Ovary (tissue), 9 donors: ENCODE measurements around the gene RPUSD2. TPM values are rescaled to one million over a fixed set of nuclear protein-coding genes. Genes with fewer than 3 reads are reported as not detected.

Experiments
- DNase-seq, 5 donors: peaks; one replicate each; pipeline ENCODE4 v3.0.0-alpha.2; 2019 to 2020
- H3K27ac ChIP-seq, 2 donors: fragments of 200-600 bp; one replicate each; pipeline versions ENCODE4 v1.5.1 to v1.8.0; 2019 to 2022
- H3K27me3 ChIP-seq: fragments of 200-600 bp; one replicate; pipeline ENCODE4 v1.8.0; 2022
- H3K36me3 ChIP-seq: fragments of 200-600 bp; sonication (generic); one replicate; pipeline ENCODE4 v1.5.1; 2019
- H3K4me1 ChIP-seq: one replicate; pipeline ENCODE4 v1.8.1; 2013; ENCODE audit warnings: mild to moderate bottlenecking, moderate library complexity; ENCODE audit not compliant: insufficient read depth
- H3K4me3 ChIP-seq: fragments of 200-600 bp; sonication (generic); one replicate; pipeline ENCODE4 v1.5.1; 2017
- H3K9me3 ChIP-seq, 2 donors: fragments of 200-600 bp in 1 of 2; sonication (generic) in 1 of 2; one replicate each; pipeline versions ENCODE4 v1.5.1 to v1.8.1; 2013 to 2019; ENCODE audit warnings: mild to moderate bottlenecking in 1 of 2, moderate library complexity in 1 of 2
- EP300 ChIP-seq: sonication (generic); formaldehyde crosslinking; IDR thresholded peaks from one replicate; pipeline ENCODE4 v1.6.1; 2017; ENCODE audit warnings: antibody characterized with exemption
- POLR2A ChIP-seq: fragments of 450-650 bp; IDR thresholded peaks from one replicate; pipeline ENCODE4 v1.6.1; 2017; ENCODE audit warnings: antibody characterized with exemption, mild to moderate bottlenecking, moderate library complexity
- WGBS, 3 donors: extraction: QIAGEN DNeasy Blood & Tissue Kit in 1 of 3; methylation state at CpG; one replicate each; pipeline versions ENCODE4 v1.1.5 to v1.1.7; 2013 to 2017; 5-methylcytosine and 5-hydroxymethylcytosine counted together
- intact Hi-C, 4 donors: fragments of 100-400 bp; cut with DNase I; formaldehyde crosslinking; loops; one replicate each; pipeline versions ENCODE4 v1.11.0 to v1.15.1; 2022 to 2023
- polyA plus RNA-seq, 2 donors: library from polyadenylated mRNA; stranded (reverse); fragments of 200-250 nt in 1 of 2; fragments of 350-450 nt in 1 of 2; fragmentation: Illumina TruSeq in 1 of 2; extraction: RNeasy Lipid Tissue Mini Kit (QIAGEN cat#74804) in 1 of 2; gene quantifications; one replicate each; pipeline ENCODE4 v1.2.3, GENCODE V29; 2013 to 2014
- total RNA-seq, 7 donors: library from RNA; depleted of rRNA in 2 of 7; stranded (reverse); fragments of >200 nt in 2 of 7; fragmentation: NEBNext Ultra II Directional in 3 of 7; extraction: Animal tissue kit (Norgen Biotek cat#: 25700) in 3 of 7; gene quantifications; one replicate each; pipeline versions ENCODE4 v1.1.0 to v1.2.4, GENCODE V29; 2016 to 2023
- TF ChIP-seq, protein P1 (sequence below), 3 donors: fragments of 450-650 bp in 2 of 3; fragments of 200-600 bp in 1 of 3; IDR thresholded peaks; one replicate each; pipeline versions ENCODE4 v1.5.1 to v1.8.0; 2016 to 2022; ENCODE audit warnings: antibody characterized with exemption in 3 of 3, mild to moderate bottlenecking in 1 of 3
- donor health status: DM: no; HTN: no; CAD: no; lungs with moderate emphysema.
- donor health status: DM: no; HTN: no; CAD: no.
- donor health status: Bipolar disorder and iron deficiency.
- donor health status: DM: yes; HTN: yes; CAD: no.
- donor health status: DM: no; HTN: no; CAD: no.
- donor health status: DM: yes; HTN: yes; CAD: no.

The RPUSD2 gene
- total and polyA plus RNA-seq, 9 donors, result 2.9 to 13.0 (median 9.7) TPM

DNA sequence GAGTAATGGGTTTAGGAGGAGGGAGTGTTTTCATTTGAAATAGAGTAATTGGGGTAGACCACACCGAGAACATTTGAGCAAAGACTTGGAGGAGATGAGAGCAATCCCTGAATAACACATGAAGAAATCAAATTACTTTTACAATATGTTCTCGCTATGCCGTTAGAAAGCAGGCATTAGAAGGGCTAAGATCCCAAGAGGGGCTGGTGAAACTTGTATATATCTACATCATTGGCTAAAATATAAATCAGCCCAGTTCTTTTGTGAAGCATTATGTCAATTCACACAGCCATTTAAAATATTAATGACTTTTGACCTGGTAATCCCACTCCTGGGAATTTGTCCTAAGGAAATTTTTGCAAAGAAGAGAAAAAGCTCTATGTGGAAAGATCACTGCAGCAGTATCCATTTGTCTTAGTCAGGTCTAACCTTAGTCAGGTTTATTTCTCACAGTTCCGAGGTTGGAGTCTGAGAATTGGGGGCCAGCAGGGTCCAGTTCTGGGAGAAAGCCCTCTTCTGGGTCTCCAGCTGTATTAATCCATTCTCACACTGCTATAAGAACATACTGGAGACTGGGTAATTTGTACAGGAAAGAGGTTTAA lies 35.2 kb upstream of the RPUSD2 start:
- Histone ChIP-seq H3K4me3 (no peak overlapping the region), H3K9me3 (no peaks in the 10 kb centered on the region), H3K27me3 (no peaks in the 10 kb centered on the region), H3K36me3 (no peaks in the 10 kb centered on the region), H3K4me1 (no peaks in the 10 kb centered on the region), H3K27ac (no peak overlapping the region)
- no peak for DNase-seq
- 82 to 86% (median 84%) methylated on average over 4 of the region's 4 CpGs for WGBS, 3 donors
- intact Hi-C loops, result no loop called here
- TF ChIP-seq, protein P1, sequence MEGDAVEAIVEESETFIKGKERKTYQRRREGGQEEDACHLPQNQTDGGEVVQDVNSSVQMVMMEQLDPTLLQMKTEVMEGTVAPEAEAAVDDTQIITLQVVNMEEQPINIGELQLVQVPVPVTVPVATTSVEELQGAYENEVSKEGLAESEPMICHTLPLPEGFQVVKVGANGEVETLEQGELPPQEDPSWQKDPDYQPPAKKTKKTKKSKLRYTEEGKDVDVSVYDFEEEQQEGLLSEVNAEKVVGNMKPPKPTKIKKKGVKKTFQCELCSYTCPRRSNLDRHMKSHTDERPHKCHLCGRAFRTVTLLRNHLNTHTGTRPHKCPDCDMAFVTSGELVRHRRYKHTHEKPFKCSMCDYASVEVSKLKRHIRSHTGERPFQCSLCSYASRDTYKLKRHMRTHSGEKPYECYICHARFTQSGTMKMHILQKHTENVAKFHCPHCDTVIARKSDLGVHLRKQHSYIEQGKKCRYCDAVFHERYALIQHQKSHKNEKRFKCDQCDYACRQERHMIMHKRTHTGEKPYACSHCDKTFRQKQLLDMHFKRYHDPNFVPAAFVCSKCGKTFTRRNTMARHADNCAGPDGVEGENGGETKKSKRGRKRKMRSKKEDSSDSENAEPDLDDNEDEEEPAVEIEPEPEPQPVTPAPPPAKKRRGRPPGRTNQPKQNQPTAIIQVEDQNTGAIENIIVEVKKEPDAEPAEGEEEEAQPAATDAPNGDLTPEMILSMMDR (IDR thresholded peaks at IDR 0.05), result no peak
- no peak for TF ChIP-seq POLR2A

DNA sequence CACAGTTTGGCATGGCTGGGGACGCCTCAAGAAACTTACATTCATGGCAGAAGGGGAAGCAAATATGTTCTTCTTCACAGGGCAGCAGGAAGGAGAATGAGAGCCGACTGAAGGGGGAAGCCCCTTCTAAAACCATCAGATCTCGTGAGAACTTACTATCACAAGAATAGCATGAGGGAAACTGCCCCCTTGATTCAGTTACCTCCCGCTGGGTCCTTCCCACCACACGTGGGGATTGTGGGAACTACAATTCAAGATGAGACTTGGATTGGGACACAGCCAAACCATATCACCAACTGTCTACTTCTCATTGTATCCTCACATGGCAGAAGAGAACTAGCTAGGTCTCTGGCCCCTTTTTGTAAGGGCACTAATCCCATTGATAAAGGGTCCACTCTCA lies 34.7 kb upstream of the RPUSD2 start:
- no peaks in the 10 kb centered on the region for H3K9me3 ChIP-seq
- no peak for DNase-seq
- intact Hi-C loops, result no loop called here
- WGBS, 3 donors, result 70 to 85% (median 78%) methylated on average over 5 of the region's 5 CpGs
- H3K27me3 ChIP-seq, result no peaks in the 10 kb centered on the region
- no peak overlapping the region for H3K27ac ChIP-seq
- H3K4me1 ChIP-seq, result no peaks in the 10 kb centered on the region
- H3K4me3 ChIP-seq, result no peak overlapping the region
- TF ChIP-seq EP300 (no peak), POLR2A (no peak)
- TF ChIP-seq, protein P1 (IDR thresholded peaks at IDR 0.05), result no peak
- no peaks in the 10 kb centered on the region for H3K36me3 ChIP-seq

DNA sequence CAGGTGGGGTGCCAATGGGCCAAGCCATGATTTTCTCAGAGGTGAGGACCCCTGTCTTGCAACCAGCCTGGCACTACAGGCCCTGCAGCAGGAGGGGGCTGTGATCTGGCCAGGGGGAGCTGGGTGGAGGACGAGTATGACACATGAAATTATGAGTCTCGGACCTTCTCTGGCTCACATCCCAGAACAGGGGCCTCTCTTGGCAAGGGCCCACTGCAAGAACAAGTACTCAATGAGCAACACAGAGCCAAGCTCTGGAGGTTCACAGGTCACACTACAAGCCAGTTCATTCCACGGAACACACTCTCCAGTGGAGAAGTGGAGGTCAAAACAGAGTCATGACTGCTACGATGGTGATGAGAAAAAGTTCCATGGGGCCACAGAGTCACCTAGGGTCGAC lies 32.6 kb upstream of the RPUSD2 start:
- intact Hi-C loops, result no loop called here
- H3K4me1 ChIP-seq, result no peaks in the 10 kb centered on the region
- no peaks in the 10 kb centered on the region for H3K27me3 ChIP-seq
- H3K36me3 ChIP-seq, result no peaks in the 10 kb centered on the region
- peak in 4 of 5 donors; percentile 44 to 76 (median 58) for DNase-seq
- 28 to 39% (median 33%) methylated on average over 5 of the region's 5 CpGs for WGBS, 3 donors
- H3K9me3 ChIP-seq, result no peaks in the 10 kb centered on the region
- H3K27ac ChIP-seq, result peak overlapping the region in 1 of 2 donors; percentile 10
- TF ChIP-seq POLR2A (no peak), EP300 (no peak)
- TF ChIP-seq, protein P1 (IDR thresholded peaks at IDR 0.05), result no peak
- no peak overlapping the region for H3K4me3 ChIP-seq

DNA sequence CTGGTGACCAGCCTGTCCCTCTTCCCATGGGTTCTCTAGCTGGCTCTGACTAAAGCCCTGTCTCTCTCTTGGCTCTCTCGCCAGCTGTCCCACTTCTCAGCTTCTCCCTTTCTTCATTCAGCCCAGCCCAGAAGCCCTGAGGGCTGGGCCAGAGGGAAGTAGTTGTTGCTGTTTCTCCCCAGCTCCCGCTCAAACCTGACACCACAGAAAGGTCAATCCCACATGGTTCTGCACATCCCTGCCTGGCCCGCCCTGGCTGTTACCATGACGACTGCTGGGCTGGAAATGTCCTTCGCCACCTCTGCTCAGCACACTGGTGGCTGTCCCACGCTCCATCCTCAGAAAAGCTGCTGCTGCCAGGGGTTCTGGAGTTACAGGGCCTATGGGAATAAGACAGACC lies 30.1 kb upstream of the RPUSD2 start:
- no peaks in the 10 kb centered on the region for H3K27me3 ChIP-seq
- no peaks in the 10 kb centered on the region for H3K4me1 ChIP-seq
- no peak for DNase-seq
- intact Hi-C loops, result no loop called here
- H3K36me3 ChIP-seq, result no peaks in the 10 kb centered on the region
- WGBS, 3 donors, result 89 to 92% (median 90%) methylated on average over 6 of the region's 6 CpGs
- TF ChIP-seq EP300, result no peak
- TF ChIP-seq, protein P1 (IDR thresholded peaks at IDR 0.05), result no peak
- no peak for TF ChIP-seq POLR2A
- H3K9me3 ChIP-seq, result no peaks in the 10 kb centered on the region
- H3K27ac ChIP-seq, result no peak overlapping the region
- H3K4me3 ChIP-seq, result no peak overlapping the region
